AG04450 (cell line): ENCODE results near the gene GMCL2. TPM values are rescaled to one million over a fixed set of nuclear protein-coding genes. Genes with fewer than 3 reads are reported as not detected.

Source experiments
- CTCF ChIA-PET: fragments of 300-600, 350-600 bp; formaldehyde crosslinking; extraction: SDS; loops from one replicate; lab custom pipeline; 2022; ENCODE audit warnings: antibody characterized with exemption, inconsistent platforms; lab: Charles Lee
- POLR2A ChIA-PET: fragments of 350-600 bp; formaldehyde crosslinking; extraction: SDS; loops from one replicate; lab custom pipeline; 2021; ENCODE audit warnings: antibody characterized with exemption, inconsistent platforms; lab: Yijun Ruan, JAX
- DNase-seq: peaks from one replicate; pipeline ENCODE4 v3.0.0-alpha.2; 2011; ENCODE audit warnings: low read depth, low spot score
- H3K27ac ChIP-seq: one replicate; pipeline ENCODE4 v1.5.1; 2012; ENCODE audit warnings: low read depth, low read length, control low read depth
- H3K27me3 ChIP-seq: one replicate; pipeline ENCODE4 v1.6.0; 2012; ENCODE audit warnings: low read length; ENCODE audit not compliant: control insufficient read depth, insufficient read depth
- H3K4me3 ChIP-seq: 2 replicates; pipeline ENCODE4 v1.5.1; 2011; ENCODE audit warnings: mild to moderate bottlenecking, low read depth, low read length, control low read depth
- H3K9me3 ChIP-seq: 2 replicates; pipeline ENCODE4 v1.5.1; 2012; ENCODE audit warnings: low read length; ENCODE audit not compliant: control insufficient read depth, insufficient read depth
- CTCF ChIP-seq: IDR thresholded peaks from 2 replicates; pipeline ENCODE4 v1.5.1; 2011; ENCODE audit warnings: low read depth, low read length, control low read depth, inconsistent platforms
- polyA plus RNA-seq: library from polyadenylated mRNA; depleted of rRNA; stranded (reverse); fragments of >200 nt; gene quantifications from 2 replicates; pipeline ENCODE4 v1.2.3, GENCODE V29; 2011

Gene GMCL2
- polyA plus RNA-seq, 1 experiment = not detected

DNA sequence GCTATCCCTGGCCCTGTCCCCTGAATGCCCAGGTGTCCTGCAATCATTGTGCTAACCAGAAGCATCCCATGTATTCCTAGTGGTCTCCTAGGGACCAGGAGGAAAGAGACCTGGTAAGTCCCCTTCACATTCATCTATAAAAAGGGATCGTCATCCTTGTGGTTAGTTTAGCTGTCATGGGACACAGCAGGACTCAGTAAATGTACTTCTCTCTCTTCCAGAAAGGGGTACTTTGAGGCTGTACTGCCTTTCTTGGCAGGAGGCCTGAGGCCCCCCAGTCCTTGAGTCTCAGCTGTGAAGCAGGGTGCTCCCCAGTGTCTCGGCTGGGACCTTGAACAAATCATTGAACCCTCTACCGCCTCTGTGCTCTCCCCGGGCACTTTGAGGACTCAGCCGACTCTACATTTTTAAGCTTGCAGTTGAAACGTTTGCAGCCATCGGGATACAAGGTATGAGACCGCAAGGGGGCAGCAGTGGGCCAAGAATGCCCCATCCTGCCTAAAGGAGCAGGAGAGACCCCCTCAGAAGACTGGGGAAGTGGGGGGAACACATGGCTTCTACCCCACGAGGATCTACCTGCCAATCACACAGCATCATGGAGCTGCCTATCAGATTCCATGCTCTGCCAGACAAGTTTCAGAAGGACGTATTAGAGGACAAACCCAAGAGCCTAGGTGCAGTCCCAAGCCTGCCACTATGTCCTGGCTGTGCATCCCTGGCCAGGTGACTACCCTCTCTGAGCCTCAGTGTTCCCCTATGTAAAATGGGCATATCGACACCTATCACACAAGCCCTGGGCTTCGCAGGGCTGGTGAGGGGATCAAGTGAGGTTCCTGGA, 47.8 kb upstream of the GMCL2 start:
- H3K4me3 ChIP-seq = no peak overlapping the region
- CTCF ChIA-PET = interaction anchor here (0.5 to 1.6 kb wide), 12 partner anchors 9 to 366 kb away, joined by 3 to 10 read pairs (median 6); partner anchors contain the start of gene COL23A1
- H3K27ac ChIP-seq = no peak overlapping the region
- POLR2A ChIA-PET = interaction anchor here (0.7 to 1.0 kb wide), 2 partner anchors 31 to 1389 kb away, joined by 3 to 7 read pairs; partner anchors contain the start of genes HNRNPAB and HNRNPH1
- no peaks in the 10 kb centered on the region; the same call in 1 of the 2 replicates for H3K9me3 ChIP-seq
- peak; percentile 71 for TF ChIP-seq CTCF
- H3K27me3 ChIP-seq = no peaks in the 10 kb centered on the region
- no peak for DNase-seq

GRCh38 chr5:178234121-178234749, 47.1 kb upstream of the GMCL2 start:
- no peaks in the 10 kb centered on the region for H3K27me3 ChIP-seq
- H3K4me3 ChIP-seq = no peak overlapping the region
- no peak for TF ChIP-seq CTCF
- ChIA-PET POLR2A (interaction anchor here (0.7 kb wide), 2 partner anchors 9 to 394 kb away, joined by 3 to 4 read pairs; no protein-coding TSS in a partner anchor), CTCF (interaction anchor here (0.8 to 1.6 kb wide), 11 partner anchors 9 to 367 kb away, joined by 3 to 10 read pairs (median 5); partner anchors contain the start of gene COL23A1)
- H3K9me3 ChIP-seq = no peaks in the 10 kb centered on the region; the same call in 1 of the 2 replicates
- no peak for DNase-seq
- no peak overlapping the region for H3K27ac ChIP-seq

DNA sequence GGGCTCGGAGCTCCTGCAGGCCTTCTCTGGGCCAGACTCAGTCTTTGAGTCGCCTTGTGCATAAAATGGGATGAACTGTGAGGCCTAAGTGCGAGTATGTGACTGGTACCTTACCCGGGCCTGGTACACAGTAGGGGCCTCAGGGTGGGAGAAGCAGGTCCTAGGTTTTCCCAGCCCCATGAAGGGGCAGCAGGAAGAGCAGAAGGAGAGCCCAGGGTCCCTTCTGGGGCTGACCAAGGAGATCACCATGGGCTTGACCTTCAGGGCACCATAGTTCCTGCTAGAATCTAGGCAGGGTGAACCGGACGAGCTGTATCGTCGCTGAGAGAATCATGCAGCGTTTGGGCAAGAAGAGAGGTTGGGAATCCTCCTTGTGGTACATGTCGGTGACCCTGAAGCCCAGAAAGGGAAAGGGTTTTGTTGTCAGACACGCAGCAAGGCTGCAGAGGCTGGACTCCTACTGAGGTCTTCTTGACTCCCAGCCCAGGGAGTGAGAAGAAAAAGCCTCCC, 45.8 kb upstream of the GMCL2 start:
- no peaks in the 10 kb centered on the region for H3K27me3 ChIP-seq
- H3K27ac ChIP-seq = peak overlapping the region; percentile 47
- DNase-seq = no peak
- H3K4me3 ChIP-seq = peak overlapping the region; percentile 86
- ChIA-PET POLR2A (interaction anchor here (0.7 to 2.3 kb wide), 3 partner anchors 12 to 29 kb away, joined by 5 to 12 read pairs (median 6); partner anchors contain the start of gene HNRNPAB), CTCF (no interaction called here)
- H3K9me3 ChIP-seq = no peaks in the 10 kb centered on the region; the same call in 1 of the 2 replicates
- TF ChIP-seq CTCF = no peak

- TF ChIP-seq CTCF = no peak
- Histone ChIP-seq H3K27me3 (no peaks in the 10 kb centered on the region), H3K4me3 (peak within 1 kb of the TSS; percentile 86), H3K27ac (peak within 1 kb of the TSS; percentile 57), H3K9me3 (peaks cover 5% of the 10 kb centered on the region)
- no peak for DNase-seq
- ChIA-PET POLR2A (interaction anchor here (0.7 to 2.3 kb wide), 4 partner anchors 12 to 28 kb away, joined by 3 to 12 read pairs (median 6); partner anchors contain the start of gene HNRNPAB), CTCF (no interaction called here)
Observed at GRCh38 chr5:178232124-178232919, 45.2 kb upstream of the GMCL2 start, which contains the start of gene PHYKPL. PHYKPL (minus strand) TSS chr5:178232802; CDS start chr5:178232550, 252 bp downstream.
